Osteocyte (in vitro differentiated cells): ENCODE results near the gene C18orf63. TPM values are rescaled to one million over a fixed set of nuclear protein-coding genes. Genes with fewer than 3 reads are reported as not detected.
A peak's percentile ranks its signal among the peaks of the same experiment; 100 is the strongest.

Source experiments
- DNase-seq: peaks from one replicate; pipeline ENCODE4 v3.0.0; 2021; ENCODE audit warnings: mixed read lengths; ENCODE audit not compliant: unreplicated experiment; ENCODE audit errors: extremely low spot score
- H3K27ac Mint-ChIP-seq: one replicate; pipeline ENCODE4 v1.8.0; 2021; ENCODE audit warnings: mild to moderate bottlenecking, mixed read lengths; ENCODE audit not compliant: unreplicated experiment
- H3K27me3 Mint-ChIP-seq: one replicate; pipeline ENCODE4 v1.8.0; 2021; ENCODE audit warnings: mixed read lengths; ENCODE audit not compliant: unreplicated experiment
- H3K36me3 Mint-ChIP-seq: one replicate; pipeline ENCODE4 v1.8.0; 2021; ENCODE audit warnings: mixed read lengths; ENCODE audit not compliant: unreplicated experiment
- H3K4me1 Mint-ChIP-seq: one replicate; pipeline ENCODE4 v1.8.0; 2021; ENCODE audit warnings: mixed read lengths; ENCODE audit not compliant: unreplicated experiment
- H3K4me3 Mint-ChIP-seq: one replicate; pipeline ENCODE4 v1.8.0; 2021; ENCODE audit warnings: mild to moderate bottlenecking, moderate library complexity, mixed read lengths; ENCODE audit not compliant: unreplicated experiment
- H3K9me3 Mint-ChIP-seq: one replicate; pipeline ENCODE4 v1.8.0; 2021; ENCODE audit warnings: mixed read lengths; ENCODE audit not compliant: unreplicated experiment
- total RNA-seq: library from RNA; stranded (reverse); gene quantifications from 2 replicates; pipeline ENCODE4 v1.2.1, GENCODE V29; 2021
- TF ChIP-seq, protein P1 (sequence below): fragments of 200-600 bp; sonication (generic); IDR thresholded peaks from 2 replicates; pipeline ENCODE4 v1.5.0; 2021; ENCODE audit warnings: antibody characterized with exemption, mild to moderate bottlenecking, moderate library complexity

The C18orf63 gene
- total RNA-seq, 1 donor from 2014 or later, result not detected

DNA sequence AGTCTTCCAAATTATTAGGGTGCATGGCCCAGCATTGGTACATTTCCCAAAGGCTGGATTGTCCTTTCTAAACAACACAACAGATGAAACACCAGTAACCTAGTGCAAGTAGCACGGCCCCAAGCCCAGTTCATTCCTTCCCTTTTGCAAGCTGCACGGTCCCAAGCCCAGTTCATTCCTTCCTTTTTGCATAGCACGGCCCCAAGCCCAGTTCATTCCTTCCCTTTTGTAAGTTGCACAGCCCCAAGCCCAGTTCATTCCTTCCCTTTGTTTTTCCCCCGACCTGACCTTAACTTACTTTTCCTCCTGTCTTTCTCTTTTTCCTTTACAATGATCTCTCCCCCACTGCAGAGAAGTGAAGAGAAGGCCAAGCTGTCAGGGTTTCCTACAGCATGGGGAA lies 60.9 kb downstream of the C18orf63 start:
- peak; percentile 57 for DNase-seq
- Mint-ChIP-seq H3K27me3 (peaks cover 3% of the 10 kb centered on the region), H3K36me3 (no peaks in the 10 kb centered on the region), H3K9me3 (no peaks in the 10 kb centered on the region), H3K4me1 (no peaks in the 10 kb centered on the region), H3K27ac (no peak overlapping the region), H3K4me3 (no peak overlapping the region)
- TF ChIP-seq, protein P1, sequence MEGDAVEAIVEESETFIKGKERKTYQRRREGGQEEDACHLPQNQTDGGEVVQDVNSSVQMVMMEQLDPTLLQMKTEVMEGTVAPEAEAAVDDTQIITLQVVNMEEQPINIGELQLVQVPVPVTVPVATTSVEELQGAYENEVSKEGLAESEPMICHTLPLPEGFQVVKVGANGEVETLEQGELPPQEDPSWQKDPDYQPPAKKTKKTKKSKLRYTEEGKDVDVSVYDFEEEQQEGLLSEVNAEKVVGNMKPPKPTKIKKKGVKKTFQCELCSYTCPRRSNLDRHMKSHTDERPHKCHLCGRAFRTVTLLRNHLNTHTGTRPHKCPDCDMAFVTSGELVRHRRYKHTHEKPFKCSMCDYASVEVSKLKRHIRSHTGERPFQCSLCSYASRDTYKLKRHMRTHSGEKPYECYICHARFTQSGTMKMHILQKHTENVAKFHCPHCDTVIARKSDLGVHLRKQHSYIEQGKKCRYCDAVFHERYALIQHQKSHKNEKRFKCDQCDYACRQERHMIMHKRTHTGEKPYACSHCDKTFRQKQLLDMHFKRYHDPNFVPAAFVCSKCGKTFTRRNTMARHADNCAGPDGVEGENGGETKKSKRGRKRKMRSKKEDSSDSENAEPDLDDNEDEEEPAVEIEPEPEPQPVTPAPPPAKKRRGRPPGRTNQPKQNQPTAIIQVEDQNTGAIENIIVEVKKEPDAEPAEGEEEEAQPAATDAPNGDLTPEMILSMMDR, result no peak

DNA sequence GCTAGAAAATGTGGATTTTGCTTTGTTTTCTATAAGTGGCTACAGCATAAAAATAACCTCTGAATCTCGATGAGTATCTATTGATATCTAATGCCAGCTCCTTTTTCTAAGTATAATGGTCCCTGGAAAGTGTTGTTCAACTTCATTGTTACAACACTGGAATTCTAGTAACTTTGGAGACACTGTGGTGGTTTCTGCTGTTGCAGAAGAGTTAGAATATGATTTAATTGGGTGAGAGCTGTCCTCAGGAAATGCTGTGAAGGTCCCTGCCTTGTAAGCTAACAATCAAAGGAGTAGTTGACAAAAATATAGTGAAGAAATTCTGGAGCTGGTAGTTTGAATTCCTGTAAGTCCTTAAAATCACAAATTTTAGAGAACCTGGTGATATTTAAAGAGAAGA lies 62.1 kb downstream of the C18orf63 start:
- Mint-ChIP-seq H3K27ac (no peak overlapping the region), H3K4me1 (no peaks in the 10 kb centered on the region), H3K4me3 (no peak overlapping the region), H3K36me3 (no peaks in the 10 kb centered on the region), H3K9me3 (no peaks in the 10 kb centered on the region), H3K27me3 (peaks cover 3% of the 10 kb centered on the region)
- no peak for DNase-seq
- TF ChIP-seq, protein P1, result no peak

DNA sequence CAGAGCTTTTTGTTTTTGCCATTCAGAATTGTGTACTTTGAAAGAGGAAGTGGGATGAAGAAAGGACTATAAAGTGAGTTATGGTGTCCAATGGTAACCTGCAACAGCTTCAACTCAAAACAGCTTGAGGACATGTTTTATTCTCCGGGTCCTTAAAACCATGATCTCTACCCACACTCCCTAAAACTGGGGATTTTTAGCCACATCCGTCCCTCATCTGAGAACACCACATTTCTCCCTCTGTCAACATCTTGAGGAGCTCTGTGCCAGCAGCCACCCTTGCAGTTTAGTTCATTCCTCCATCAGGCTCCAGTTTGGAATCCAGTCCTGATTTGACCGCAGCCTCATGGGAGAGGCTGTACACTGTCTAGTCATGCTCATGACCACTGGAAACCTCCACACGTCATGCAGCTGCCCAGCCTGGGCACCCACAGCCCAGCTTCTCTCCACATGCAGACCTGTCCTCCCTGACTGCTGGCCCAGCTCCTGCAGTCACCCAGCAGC lies 62.6 kb downstream of the C18orf63 start:
- Mint-ChIP-seq H3K9me3 (no peaks in the 10 kb centered on the region), H3K27ac (no peak overlapping the region), H3K4me1 (no peaks in the 10 kb centered on the region), H3K36me3 (no peaks in the 10 kb centered on the region), H3K27me3 (peaks cover 3% of the 10 kb centered on the region), H3K4me3 (no peak overlapping the region)
- peak; percentile 59 for DNase-seq
- TF ChIP-seq, protein P1, result no peak

DNA sequence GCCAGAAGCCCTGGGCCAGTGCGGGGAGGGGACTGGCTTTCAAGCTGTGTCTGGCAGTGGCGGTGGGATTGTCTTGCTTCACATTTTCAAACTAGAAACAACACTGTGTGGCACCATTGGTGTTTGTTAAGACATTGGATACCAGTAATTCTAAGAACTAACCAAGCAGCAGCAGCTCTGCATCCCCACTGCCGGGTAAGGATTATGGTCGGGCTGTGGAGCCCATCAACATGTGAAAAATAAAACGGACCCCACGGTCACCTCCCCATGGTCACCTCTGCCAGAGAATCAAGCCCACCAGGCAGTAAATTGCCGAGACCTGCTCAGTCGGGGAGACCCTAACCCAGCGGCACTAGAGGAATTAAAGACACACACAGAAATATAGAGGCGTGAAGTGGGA lies 65.3 kb downstream of the C18orf63 start:
- peak; percentile 70 for DNase-seq
- TF ChIP-seq, protein P1, result no peak
- Mint-ChIP-seq H3K4me1 (no peaks in the 10 kb centered on the region), H3K4me3 (no peak overlapping the region), H3K27me3 (no peaks in the 10 kb centered on the region), H3K36me3 (no peaks in the 10 kb centered on the region), H3K27ac (no peak overlapping the region), H3K9me3 (no peaks in the 10 kb centered on the region)

DNA sequence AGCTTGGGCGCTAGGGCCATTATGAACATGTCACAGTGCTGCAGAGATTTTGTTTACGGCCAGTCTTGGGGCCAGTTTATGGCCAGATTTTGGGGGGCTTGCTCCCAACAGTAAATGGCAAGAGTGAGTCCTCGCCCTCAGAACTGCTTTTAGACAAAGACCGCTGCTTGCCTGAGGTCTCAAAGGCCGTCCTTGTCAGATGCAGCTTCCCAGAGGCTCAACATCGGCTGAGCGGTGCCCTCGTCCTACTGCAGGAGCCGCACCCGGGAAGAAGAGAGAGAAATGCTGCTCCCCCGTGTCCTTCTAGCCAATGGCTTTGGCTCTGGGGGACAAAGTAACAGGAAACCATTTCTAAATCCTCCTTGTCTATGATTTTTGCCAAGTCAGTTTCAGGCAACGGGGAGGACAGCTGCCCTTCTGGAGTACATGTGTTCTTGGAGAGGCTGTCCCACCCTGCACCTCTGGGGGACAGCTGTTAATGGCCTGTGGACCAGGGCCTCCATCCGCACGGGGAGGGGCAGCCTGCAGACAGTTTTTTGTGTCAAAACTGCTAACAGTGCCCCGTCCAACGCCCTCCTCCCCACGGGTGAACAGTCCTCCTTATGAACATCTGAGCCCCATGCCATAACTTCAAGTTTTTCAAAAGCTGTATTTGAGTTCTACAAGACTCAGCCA lies 66.1 kb downstream of the C18orf63 start:
- Mint-ChIP-seq H3K36me3 (no peaks in the 10 kb centered on the region), H3K4me3 (no peak overlapping the region), H3K27me3 (no peaks in the 10 kb centered on the region), H3K4me1 (no peaks in the 10 kb centered on the region), H3K9me3 (no peaks in the 10 kb centered on the region), H3K27ac (no peak overlapping the region)
- DNase-seq, result peak; percentile 73
- TF ChIP-seq, protein P1, result no peak
